GM12878 (cell line): Measurements from ENCODE around the gene COL11A1. TPM values are rescaled to one million over a fixed set of nuclear protein-coding genes. Genes with fewer than 3 reads are reported as not detected.

Source experiments
- ATAC-seq: fragments of 200-7000 bp; cut with Tn5 transposase; 3 replicates; pipeline ENCODE4 v1.9.1; 2020; ENCODE audit warnings: mild to moderate bottlenecking, moderate library complexity
- BruUV-seq: library from RNA; stranded (reverse); fragments of 400-500 nt; replicated peaks from 2 replicates; lab custom pipeline; 2021; lab: Mats Ljungman, UMichigan
- CTCF ChIA-PET: fragments of 300-600 bp; sonication (Branson Sonifier 250); formaldehyde crosslinking; extraction: SDS; loops from one replicate; lab custom pipeline; 2021; ENCODE audit warnings: inconsistent platforms; lab: Yijun Ruan, JAX
- POLR2A ChIA-PET: fragments of 350-600 bp; formaldehyde crosslinking; extraction: SDS; loops from one replicate; lab custom pipeline; 2021; ENCODE audit warnings: inconsistent platforms; lab: Charles Lee
- RAD21 ChIA-PET: fragments of 300-600 bp; sonication (Branson Sonifier 250); formaldehyde crosslinking; loops from one replicate; lab custom pipeline; 2023; ENCODE audit warnings: antibody characterized with exemption; ENCODE audit not compliant: unreplicated experiment; lab: Charles Lee
- SMC1A ChIA-PET: fragments of 300-600 bp; sonication (Branson Sonifier 250); formaldehyde crosslinking; loops from one replicate; lab custom pipeline; 2023; ENCODE audit not compliant: unreplicated experiment, uncharacterized antibody; lab: Charles Lee
- DNase-seq: peaks from one replicate; pipeline ENCODE4 v3.0.0-alpha.2; 2011; ENCODE audit warnings: low read depth, low spot score
- FAIRE-seq: peaks from 3 replicates; lab custom pipeline; 2011; peaks lifted over from hg19 to GRCh38; lab: Jason Lieb, UNC
- H2AFZ ChIP-seq: 2 replicates; pipeline ENCODE4 v1.6.0; 2011; ENCODE audit warnings: low read depth, low read length, control low read depth; ENCODE audit not compliant: control insufficient read depth
- H3K27ac ChIP-seq: 2 replicates; pipeline ENCODE4 v1.5.1; 2011; ENCODE audit warnings: control low read depth; ENCODE audit not compliant: control insufficient read depth, insufficient read depth
- H3K27me3 ChIP-seq, 2 experiments: replicated peaks in 1 of 2; 2 replicates each; pipeline versions ENCODE4 v1.6.0 to v1.6.1; 2011; ENCODE audit warnings: low read length in 1 of 2; ENCODE audit not compliant: control insufficient read depth in 2 of 2, insufficient read depth in 2 of 2
- H3K36me3 ChIP-seq, 2 experiments: 2 replicates each; pipeline ENCODE4 v1.5.1; 2011; ENCODE audit warnings: low read length in 1 of 2; ENCODE audit not compliant: control insufficient read depth in 2 of 2, insufficient read depth in 2 of 2
- H3K4me1 ChIP-seq: 2 replicates; pipeline ENCODE4 v1.6.1; 2011; ENCODE audit warnings: mild to moderate bottlenecking, low read length, moderate library complexity, mixed read lengths; ENCODE audit not compliant: control insufficient read depth, insufficient read depth
- H3K4me2 ChIP-seq: 2 replicates; pipeline ENCODE4 v1.6.0; 2011; ENCODE audit warnings: control low read depth; ENCODE audit not compliant: control insufficient read depth, insufficient read depth
- H3K4me3 ChIP-seq: fragments of 200-600 bp; sonication (generic); 2 replicates; pipeline ENCODE4 v1.5.1; 2016
- H3K79me2 ChIP-seq: 2 replicates; pipeline ENCODE4 v1.6.0; 2011; ENCODE audit warnings: low read length; ENCODE audit not compliant: control insufficient read depth, insufficient read depth
- H3K9ac ChIP-seq: 2 replicates; pipeline ENCODE4 v1.8.0; 2011; ENCODE audit warnings: low read length, control low read depth, mixed read lengths; ENCODE audit not compliant: control insufficient read depth, insufficient read depth
- H3K9me3 ChIP-seq: replicated peaks from 3 replicates; pipeline ENCODE4 v1.5.1; 2011; ENCODE audit warnings: mild to moderate bottlenecking, low read length; ENCODE audit not compliant: control insufficient read depth, insufficient read depth
- H4K20me1 ChIP-seq: 2 replicates; pipeline ENCODE4 v1.6.0; 2011; ENCODE audit not compliant: control insufficient read depth, insufficient read depth
- BMI1 ChIP-seq: fragments of 450-650 bp; IDR thresholded peaks from 2 replicates; pipeline ENCODE4 v1.6.1; 2016; ENCODE audit warnings: mild to moderate bottlenecking, moderate library complexity, borderline replicate concordance
- CEBPB ChIP-seq, 2 experiments: fragments of 150-350 bp in 1 of 2; IDR thresholded peaks; 2 replicates each; pipeline ENCODE4 v1.6.1; 2012 to 2014; ENCODE audit warnings: low read depth in 2 of 2, low read length in 2 of 2, borderline replicate concordance in 1 of 2, inconsistent platforms in 1 of 2
- CREB1 ChIP-seq: IDR thresholded peaks from 2 replicates; pipeline ENCODE4 v1.6.1; 2012; ENCODE audit warnings: low read depth, mild to moderate bottlenecking, inconsistent platforms
- DPF2 ChIP-seq: fragments of 450-650 bp; IDR thresholded peaks from 2 replicates; pipeline ENCODE4 v1.6.1; 2017; ENCODE audit warnings: mild to moderate bottlenecking
- JUNB ChIP-seq: IDR thresholded peaks from 2 replicates; pipeline ENCODE4 v1.6.1; 2016; ENCODE audit warnings: antibody characterized with exemption, mild to moderate bottlenecking
- RB1 ChIP-seq: fragments of 450-650 bp; formaldehyde crosslinking; IDR thresholded peaks from 2 replicates; pipeline ENCODE4 v1.6.1; 2017; ENCODE audit warnings: mild to moderate bottlenecking, borderline replicate concordance
- RELA ChIP-seq: fragments of 450-650 bp; IDR thresholded peaks from 2 replicates; pipeline ENCODE4 v1.8.0; 2014; ENCODE audit warnings: borderline replicate concordance; ENCODE audit not compliant: partially characterized antibody
- SMAD5 ChIP-seq: IDR thresholded peaks from 2 replicates; pipeline ENCODE4 v1.6.1; 2016; ENCODE audit warnings: antibody characterized with exemption, low read depth
- SPI1 ChIP-seq: IDR thresholded peaks from 2 replicates; pipeline ENCODE4 v1.6.1; 2011; ENCODE audit warnings: low read depth, mild to moderate bottlenecking, low read length, moderate library complexity, borderline replicate concordance; ENCODE audit not compliant: insufficient read depth
- STAT1 ChIP-seq: fragments of 450-650 bp; conservative IDR thresholded peaks from 2 replicates; pipeline ENCODE4 v1.6.1; 2014; ENCODE audit warnings: antibody characterized with exemption, mild to moderate bottlenecking
- TARDBP ChIP-seq: IDR thresholded peaks from 2 replicates; pipeline ENCODE4 v1.6.1; 2016; ENCODE audit warnings: borderline replicate concordance
- TCF3 ChIP-seq: IDR thresholded peaks from 2 replicates; pipeline ENCODE4 v1.6.1; 2012; ENCODE audit warnings: low read depth, mild to moderate bottlenecking, low read length, borderline replicate concordance; ENCODE audit not compliant: insufficient read depth
- ZBED1 ChIP-seq: IDR thresholded peaks from 2 replicates; pipeline ENCODE4 v1.6.1; 2016; ENCODE audit warnings: borderline replicate concordance
- ZZZ3 ChIP-seq: IDR thresholded peaks from 2 replicates; pipeline ENCODE4 v1.6.1; 2011; ENCODE audit warnings: low read depth; ENCODE audit not compliant: control insufficient read depth, insufficient read length
- WGBS: methylation state at CpG from one replicate; pipeline ENCODE4 v1.1.6; 2016; ENCODE audit warnings: low lambda C conversion rate; ENCODE audit not compliant: insufficient replicate concordance, insufficient coverage; ENCODE audit errors: missing lambda C conversion rate; 5-methylcytosine and 5-hydroxymethylcytosine counted together
- in situ Hi-C: fragments of 300-500 bp; cut with MboI; formaldehyde crosslinking; loops from 9 replicates; pipeline ENCODE4 v1.14.3; 2018; ENCODE audit warnings: mixed read lengths
- intact Hi-C: fragments of 100-400 bp; cut with micrococcal nuclease; formaldehyde crosslinking; loops from one replicate; pipeline ENCODE4 v1.14.2; 2022; ENCODE audit not compliant: unreplicated experiment
- polyA plus RNA-seq, 11 experiments: library from polyadenylated mRNA; depleted of rRNA in 4 of 11; unstranded in 6 of 11; stranded (reverse) in 5 of 11; fragments of >200 nt; fragmentation: Nextera tagmentation in 4 of 11; fragmentation: Illumina TruSeq in 1 of 11; extraction: Ambion mirVana in 4 of 11; extraction: Trizol in 1 of 11; gene quantifications; 1 replicate in 1 of 11; 2 replicates in 10 of 11; pipeline versions ENCODE4 v1.2.1 to v1.2.3, GENCODE V29; 2011 to 2016; ENCODE audit warnings: inconsistent platforms in 2 of 11, missing spikeins in 2 of 11, low read depth in 1 of 11
- total RNA-seq, 4 experiments: library from RNA; depleted of rRNA in 3 of 4; stranded (reverse); fragments of >200 nt in 3 of 4; fragmentation: Illumina TruSeq in 1 of 4; extraction: Trizol in 1 of 4; gene quantifications; 2 replicates each; pipeline versions ENCODE4 v1.2.1 to v1.2.3, GENCODE V29; 2013 to 2021
- TF ChIP-seq, protein P1 (sequence below): fragments of 450-650 bp; formaldehyde crosslinking; IDR thresholded peaks from 2 replicates; pipeline ENCODE4 v1.5.0; 2022; ENCODE audit warnings: mild to moderate bottlenecking, missing genetic modification characterization
- TF ChIP-seq, protein P2 (sequence below): IDR thresholded peaks from 2 replicates; pipeline ENCODE4 v1.6.1; 2012; ENCODE audit warnings: low read depth, low read length, improper control_type of control experiment
- TF ChIP-seq, protein P3 (sequence below): IDR thresholded peaks from 2 replicates; pipeline ENCODE4 v1.6.1; 2012; ENCODE audit warnings: mild to moderate bottlenecking, low read depth, low read length

Gene COL11A1
- total and polyA plus RNA-seq, 10 of the 15 experiments (the other 5 are each of a cell fraction or from before 2014, with no cell fraction given), result 0.11 TPM; not detected in 9

DNA sequence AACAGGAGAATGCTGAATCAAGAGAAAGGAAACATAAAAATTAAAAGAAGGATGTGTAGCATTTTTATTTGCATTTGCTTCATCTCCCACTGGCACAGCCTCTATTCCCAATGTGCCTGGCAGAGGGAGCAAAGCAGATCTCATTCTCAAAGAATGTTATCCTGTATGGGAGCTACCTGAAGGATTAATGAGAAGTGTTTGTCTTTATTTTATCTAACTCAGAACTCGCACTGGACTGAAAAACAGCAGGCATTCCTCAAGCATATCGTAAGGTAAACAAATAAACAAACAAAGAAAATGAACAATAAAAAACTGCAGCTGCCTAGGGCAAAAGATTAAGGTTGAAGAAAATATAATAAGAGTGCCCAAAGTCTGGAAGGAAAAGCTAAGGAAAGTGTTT lies 12.7 kb upstream of the COL11A1 start:
- H3K4me3 ChIP-seq, result no peak overlapping the region
- no peaks in the 10 kb centered on the region for H3K27me3 ChIP-seq
- no peaks in the 10 kb centered on the region for H3K79me2 ChIP-seq
- H3K4me2 ChIP-seq, result no peak overlapping the region
- H3K4me1 ChIP-seq, result no peaks in the 10 kb centered on the region
- H3K36me3 ChIP-seq, result no peaks in the 10 kb centered on the region
- intact Hi-C loops, result no loop called here
- ChIA-PET CTCF (interaction anchor here (0.9 kb wide), 1 partner anchor 11 kb away, joined by 3 read pairs; no protein-coding TSS in a partner anchor), POLR2A (no interaction called here), SMC1A (interaction anchor here (0.7 kb wide), 1 partner anchor 15 kb away, joined by 3 read pairs; no protein-coding TSS in a partner anchor), RAD21 (no interaction called here)
- H3K9ac ChIP-seq, result no peak overlapping the region
- WGBS, result 14% methylated on average over 2 of the region's 2 CpGs
- no peak for DNase-seq
- H2AFZ ChIP-seq, result no peak overlapping the region
- ATAC-seq, result no peak
- H4K20me1 ChIP-seq, result no peaks in the 10 kb centered on the region
- in situ Hi-C loops, result no loop called here
- no peaks in the 10 kb centered on the region for H3K9me3 ChIP-seq
- H3K27ac ChIP-seq, result no peak overlapping the region
- FAIRE-seq, result no peak
- TF ChIP-seq STAT1 (no peak), JUNB (no peak), CEBPB (IDR thresholded peaks at IDR 0.05; ENCODE audit: borderline replicate concordance in 1 of 2, low read depth in 2 of 2, low read length in 2 of 2) (no peak), TARDBP (no peak), SMAD5 (no peak), ZZZ3 (no peak), TCF3 (no peak), BMI1 (no peak), ZBED1 (no peak), RELA (no peak), RB1 (no peak), DPF2 (no peak), CREB1 (no peak), SPI1 (no peak)
- TF ChIP-seq, protein P1, sequence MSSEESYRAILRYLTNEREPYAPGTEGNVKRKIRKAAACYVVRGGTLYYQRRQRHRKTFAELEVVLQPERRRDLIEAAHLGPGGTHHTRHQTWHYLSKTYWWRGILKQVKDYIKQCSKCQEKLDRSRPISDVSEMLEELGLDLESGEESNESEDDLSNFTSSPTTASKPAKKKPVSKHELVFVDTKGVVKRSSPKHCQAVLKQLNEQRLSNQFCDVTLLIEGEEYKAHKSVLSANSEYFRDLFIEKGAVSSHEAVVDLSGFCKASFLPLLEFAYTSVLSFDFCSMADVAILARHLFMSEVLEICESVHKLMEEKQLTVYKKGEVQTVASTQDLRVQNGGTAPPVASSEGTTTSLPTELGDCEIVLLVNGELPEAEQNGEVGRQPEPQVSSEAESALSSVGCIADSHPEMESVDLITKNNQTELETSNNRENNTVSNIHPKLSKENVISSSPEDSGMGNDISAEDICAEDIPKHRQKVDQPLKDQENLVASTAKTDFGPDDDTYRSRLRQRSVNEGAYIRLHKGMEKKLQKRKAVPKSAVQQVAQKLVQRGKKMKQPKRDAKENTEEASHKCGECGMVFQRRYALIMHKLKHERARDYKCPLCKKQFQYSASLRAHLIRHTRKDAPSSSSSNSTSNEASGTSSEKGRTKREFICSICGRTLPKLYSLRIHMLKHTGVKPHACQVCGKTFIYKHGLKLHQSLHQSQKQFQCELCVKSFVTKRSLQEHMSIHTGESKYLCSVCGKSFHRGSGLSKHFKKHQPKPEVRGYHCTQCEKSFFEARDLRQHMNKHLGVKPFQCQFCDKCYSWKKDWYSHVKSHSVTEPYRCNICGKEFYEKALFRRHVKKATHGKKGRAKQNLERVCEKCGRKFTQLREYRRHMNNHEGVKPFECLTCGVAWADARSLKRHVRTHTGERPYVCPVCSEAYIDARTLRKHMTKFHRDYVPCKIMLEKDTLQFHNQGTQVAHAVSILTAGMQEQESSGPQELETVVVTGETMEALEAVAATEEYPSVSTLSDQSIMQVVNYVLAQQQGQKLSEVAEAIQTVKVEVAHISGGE, result no peak
- TF ChIP-seq, protein P2, sequence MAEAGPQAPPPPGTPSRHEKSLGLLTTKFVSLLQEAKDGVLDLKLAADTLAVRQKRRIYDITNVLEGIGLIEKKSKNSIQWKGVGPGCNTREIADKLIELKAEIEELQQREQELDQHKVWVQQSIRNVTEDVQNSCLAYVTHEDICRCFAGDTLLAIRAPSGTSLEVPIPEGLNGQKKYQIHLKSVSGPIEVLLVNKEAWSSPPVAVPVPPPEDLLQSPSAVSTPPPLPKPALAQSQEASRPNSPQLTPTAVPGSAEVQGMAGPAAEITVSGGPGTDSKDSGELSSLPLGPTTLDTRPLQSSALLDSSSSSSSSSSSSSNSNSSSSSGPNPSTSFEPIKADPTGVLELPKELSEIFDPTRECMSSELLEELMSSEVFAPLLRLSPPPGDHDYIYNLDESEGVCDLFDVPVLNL, result no peak
- TF ChIP-seq, protein P3, sequence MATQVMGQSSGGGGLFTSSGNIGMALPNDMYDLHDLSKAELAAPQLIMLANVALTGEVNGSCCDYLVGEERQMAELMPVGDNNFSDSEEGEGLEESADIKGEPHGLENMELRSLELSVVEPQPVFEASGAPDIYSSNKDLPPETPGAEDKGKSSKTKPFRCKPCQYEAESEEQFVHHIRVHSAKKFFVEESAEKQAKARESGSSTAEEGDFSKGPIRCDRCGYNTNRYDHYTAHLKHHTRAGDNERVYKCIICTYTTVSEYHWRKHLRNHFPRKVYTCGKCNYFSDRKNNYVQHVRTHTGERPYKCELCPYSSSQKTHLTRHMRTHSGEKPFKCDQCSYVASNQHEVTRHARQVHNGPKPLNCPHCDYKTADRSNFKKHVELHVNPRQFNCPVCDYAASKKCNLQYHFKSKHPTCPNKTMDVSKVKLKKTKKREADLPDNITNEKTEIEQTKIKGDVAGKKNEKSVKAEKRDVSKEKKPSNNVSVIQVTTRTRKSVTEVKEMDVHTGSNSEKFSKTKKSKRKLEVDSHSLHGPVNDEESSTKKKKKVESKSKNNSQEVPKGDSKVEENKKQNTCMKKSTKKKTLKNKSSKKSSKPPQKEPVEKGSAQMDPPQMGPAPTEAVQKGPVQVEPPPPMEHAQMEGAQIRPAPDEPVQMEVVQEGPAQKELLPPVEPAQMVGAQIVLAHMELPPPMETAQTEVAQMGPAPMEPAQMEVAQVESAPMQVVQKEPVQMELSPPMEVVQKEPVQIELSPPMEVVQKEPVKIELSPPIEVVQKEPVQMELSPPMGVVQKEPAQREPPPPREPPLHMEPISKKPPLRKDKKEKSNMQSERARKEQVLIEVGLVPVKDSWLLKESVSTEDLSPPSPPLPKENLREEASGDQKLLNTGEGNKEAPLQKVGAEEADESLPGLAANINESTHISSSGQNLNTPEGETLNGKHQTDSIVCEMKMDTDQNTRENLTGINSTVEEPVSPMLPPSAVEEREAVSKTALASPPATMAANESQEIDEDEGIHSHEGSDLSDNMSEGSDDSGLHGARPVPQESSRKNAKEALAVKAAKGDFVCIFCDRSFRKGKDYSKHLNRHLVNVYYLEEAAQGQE, result no peak
- BruUV-seq, result no TSS peak
